B cell (primary cell): ENCODE results near the gene RAB8B.

Source experiments
- EZH2 ChIP-seq: IDR thresholded peaks from 2 replicates; pipeline ENCODE4 v1.6.1; 2012; ENCODE audit warnings: borderline replicate concordance, low read depth, mild to moderate bottlenecking, moderate library complexity, low read length; ENCODE audit not compliant: insufficient read depth, poor library complexity, severe bottlenecking
- TF ChIP-seq, protein P1 (sequence below): fragments of 200-600 bp; IDR thresholded peaks from one replicate; pipeline ENCODE4 v1.8.0; 2022; ENCODE audit warnings: antibody characterized with exemption, mild to moderate bottlenecking

GRCh38 chr15:63156755-63157117, 32.7 kb upstream of the RAB8B start:
- TF ChIP-seq EZH2, result no peak
- TF ChIP-seq, protein P1, sequence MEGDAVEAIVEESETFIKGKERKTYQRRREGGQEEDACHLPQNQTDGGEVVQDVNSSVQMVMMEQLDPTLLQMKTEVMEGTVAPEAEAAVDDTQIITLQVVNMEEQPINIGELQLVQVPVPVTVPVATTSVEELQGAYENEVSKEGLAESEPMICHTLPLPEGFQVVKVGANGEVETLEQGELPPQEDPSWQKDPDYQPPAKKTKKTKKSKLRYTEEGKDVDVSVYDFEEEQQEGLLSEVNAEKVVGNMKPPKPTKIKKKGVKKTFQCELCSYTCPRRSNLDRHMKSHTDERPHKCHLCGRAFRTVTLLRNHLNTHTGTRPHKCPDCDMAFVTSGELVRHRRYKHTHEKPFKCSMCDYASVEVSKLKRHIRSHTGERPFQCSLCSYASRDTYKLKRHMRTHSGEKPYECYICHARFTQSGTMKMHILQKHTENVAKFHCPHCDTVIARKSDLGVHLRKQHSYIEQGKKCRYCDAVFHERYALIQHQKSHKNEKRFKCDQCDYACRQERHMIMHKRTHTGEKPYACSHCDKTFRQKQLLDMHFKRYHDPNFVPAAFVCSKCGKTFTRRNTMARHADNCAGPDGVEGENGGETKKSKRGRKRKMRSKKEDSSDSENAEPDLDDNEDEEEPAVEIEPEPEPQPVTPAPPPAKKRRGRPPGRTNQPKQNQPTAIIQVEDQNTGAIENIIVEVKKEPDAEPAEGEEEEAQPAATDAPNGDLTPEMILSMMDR, result no peak
